ENCODE results near the gene ALK. TPM values are rescaled to one million over a fixed set of nuclear protein-coding genes. Genes with fewer than 3 reads are reported as not detected.

ALK gene
- total RNA-seq, 1 experiment from 2014 or later: 14.7 TPM

GRCh38 chr2:29755829-29756228 is 165.6 kb downstream of the ALK start:
- BruUV-seq (replicated peaks): no TSS peak
- Histone ChIP-seq H3K27ac (ENCODE audit: low read depth, low read length, poor library complexity, severe bottlenecking) (no peak overlapping the region), H3K36me3 (ENCODE audit: insufficient read depth, low read length, poor library complexity, severe bottlenecking) (no peaks in the 10 kb centered on the region), H3K9me3 (ENCODE audit: low read depth, low read length, poor library complexity, severe bottlenecking) (no peaks in the 10 kb centered on the region), H3K27me3 (replicated peaks; ENCODE audit: insufficient read depth, low read depth, low read length, poor library complexity) (no peaks in the 10 kb centered on the region), H3K4me3 (ENCODE audit: low read depth, low read length, poor library complexity, severe bottlenecking) (no peak overlapping the region), H3K4me1 (ENCODE audit: insufficient read depth, low read length, poor library complexity, severe bottlenecking) (no peaks in the 10 kb centered on the region)
- TF ChIP-seq, protein P1, sequence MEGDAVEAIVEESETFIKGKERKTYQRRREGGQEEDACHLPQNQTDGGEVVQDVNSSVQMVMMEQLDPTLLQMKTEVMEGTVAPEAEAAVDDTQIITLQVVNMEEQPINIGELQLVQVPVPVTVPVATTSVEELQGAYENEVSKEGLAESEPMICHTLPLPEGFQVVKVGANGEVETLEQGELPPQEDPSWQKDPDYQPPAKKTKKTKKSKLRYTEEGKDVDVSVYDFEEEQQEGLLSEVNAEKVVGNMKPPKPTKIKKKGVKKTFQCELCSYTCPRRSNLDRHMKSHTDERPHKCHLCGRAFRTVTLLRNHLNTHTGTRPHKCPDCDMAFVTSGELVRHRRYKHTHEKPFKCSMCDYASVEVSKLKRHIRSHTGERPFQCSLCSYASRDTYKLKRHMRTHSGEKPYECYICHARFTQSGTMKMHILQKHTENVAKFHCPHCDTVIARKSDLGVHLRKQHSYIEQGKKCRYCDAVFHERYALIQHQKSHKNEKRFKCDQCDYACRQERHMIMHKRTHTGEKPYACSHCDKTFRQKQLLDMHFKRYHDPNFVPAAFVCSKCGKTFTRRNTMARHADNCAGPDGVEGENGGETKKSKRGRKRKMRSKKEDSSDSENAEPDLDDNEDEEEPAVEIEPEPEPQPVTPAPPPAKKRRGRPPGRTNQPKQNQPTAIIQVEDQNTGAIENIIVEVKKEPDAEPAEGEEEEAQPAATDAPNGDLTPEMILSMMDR (conservative IDR thresholded peaks at IDR 0.05; ENCODE audit: low read depth, low read length): no peak
- no peak for TF ChIP-seq EZH2 (IDR thresholded peaks at IDR 0.05; ENCODE audit: borderline replicate concordance, low read depth, low read length, poor library complexity, severe bottlenecking)
- CTCF ChIA-PET: no interaction called here
- POLR2A ChIA-PET (ENCODE audit: low non-redundant PET): no interaction called here
- intact Hi-C loops (cut with micrococcal nuclease; ENCODE audit: unreplicated experiment): loop anchor here (5.0 kb wide), 1 partner anchor 1419 kb away; no protein-coding TSS in a partner anchor
- no peak for DNase-seq (ENCODE audit: low spot score)

- POLR2A ChIA-PET (ENCODE audit: low non-redundant PET): no interaction called here
These were observed 166.2 kb downstream of the ALK start for GRCh38 chr2:29755233-29755632.

DNA sequence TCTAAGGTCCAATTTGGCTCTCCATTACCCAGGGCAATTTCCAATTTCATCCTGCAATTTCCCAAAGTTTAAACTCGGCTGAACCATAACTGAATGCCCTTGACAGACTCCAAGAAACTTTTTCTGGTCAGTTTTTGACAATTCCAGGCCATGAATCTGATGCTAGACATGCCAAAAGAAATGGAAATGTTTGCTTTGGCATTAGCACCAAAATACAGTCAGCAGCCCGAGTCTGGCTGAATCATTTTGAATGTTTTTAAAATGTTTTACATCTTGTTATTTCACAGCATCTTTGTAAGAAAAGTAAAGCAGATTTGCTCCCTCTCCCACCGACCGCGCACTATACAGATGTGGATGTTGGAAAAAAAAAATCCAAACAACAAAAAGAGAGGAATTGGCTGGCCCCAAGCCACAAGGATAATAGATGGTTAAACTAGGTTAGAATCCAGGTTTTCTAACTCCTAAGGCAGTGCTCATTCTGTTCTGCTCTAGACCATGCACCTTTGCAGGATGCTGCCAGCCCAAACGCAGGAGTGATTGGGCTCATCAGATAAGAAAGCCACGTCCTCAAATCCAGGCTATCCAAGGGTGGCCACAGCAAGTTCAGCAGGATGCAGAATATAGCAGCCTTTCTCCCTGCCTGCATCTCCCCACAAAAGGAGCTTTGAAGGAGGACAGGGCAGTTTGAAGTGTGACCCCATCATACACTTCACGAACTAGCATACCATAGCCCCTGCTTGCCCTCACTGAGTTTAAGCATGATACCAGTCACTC is 167.5 kb downstream of the ALK start:
- ChIA-PET POLR2A (ENCODE audit: low non-redundant PET) (no interaction called here), CTCF (no interaction called here)
- BruUV-seq (replicated peaks): no TSS peak
- Histone ChIP-seq H3K27me3 (replicated peaks; ENCODE audit: insufficient read depth, low read depth, low read length, poor library complexity) (no peaks in the 10 kb centered on the region), H3K4me1 (ENCODE audit: insufficient read depth, low read length, poor library complexity, severe bottlenecking) (peaks cover 9% of the 10 kb centered on the region), H3K9me3 (ENCODE audit: low read depth, low read length, poor library complexity, severe bottlenecking) (no peaks in the 10 kb centered on the region), H3K36me3 (ENCODE audit: insufficient read depth, low read length, poor library complexity, severe bottlenecking) (no peaks in the 10 kb centered on the region), H3K27ac (ENCODE audit: low read depth, low read length, poor library complexity, severe bottlenecking) (no peak overlapping the region), H3K4me3 (ENCODE audit: low read depth, low read length, poor library complexity, severe bottlenecking) (no peak overlapping the region)
- no peak for TF ChIP-seq EZH2 (IDR thresholded peaks at IDR 0.05; ENCODE audit: borderline replicate concordance, low read depth, low read length, poor library complexity, severe bottlenecking)
- TF ChIP-seq, protein P1 (conservative IDR thresholded peaks at IDR 0.05; ENCODE audit: low read depth, low read length): no peak
- DNase-seq (ENCODE audit: low spot score): no peak
- intact Hi-C loops (cut with micrococcal nuclease; ENCODE audit: unreplicated experiment): loop anchor here (5.0 kb wide), 1 partner anchor 357 kb away; no protein-coding TSS in a partner anchor

More at GRCh38 chr2:29755233-29755632, 166.2 kb downstream of the ALK start:
- no peaks in the 10 kb centered on the region for H3K36me3 ChIP-seq (ENCODE audit: insufficient read depth, low read length, poor library complexity, severe bottlenecking)
- DNase-seq (ENCODE audit: low spot score): no peak
- no peaks in the 10 kb centered on the region for H3K9me3 ChIP-seq (ENCODE audit: low read depth, low read length, poor library complexity, severe bottlenecking)
- intact Hi-C loops (cut with micrococcal nuclease; ENCODE audit: unreplicated experiment): loop anchor here (5.0 kb wide), 1 partner anchor 1418 kb away; no protein-coding TSS in a partner anchor
- TF ChIP-seq, protein P1 (conservative IDR thresholded peaks at IDR 0.05; ENCODE audit: low read depth, low read length): no peak
- no peak for TF ChIP-seq EZH2 (IDR thresholded peaks at IDR 0.05; ENCODE audit: borderline replicate concordance, low read depth, low read length, poor library complexity, severe bottlenecking)
- no peak overlapping the region for H3K27ac ChIP-seq (ENCODE audit: low read depth, low read length, poor library complexity, severe bottlenecking)
- no peaks in the 10 kb centered on the region for H3K27me3 ChIP-seq (replicated peaks; ENCODE audit: insufficient read depth, low read depth, low read length, poor library complexity)
- no peaks in the 10 kb centered on the region for H3K4me1 ChIP-seq (ENCODE audit: insufficient read depth, low read length, poor library complexity, severe bottlenecking)
- CTCF ChIA-PET: no interaction called here
- no peak overlapping the region for H3K4me3 ChIP-seq (ENCODE audit: low read depth, low read length, poor library complexity, severe bottlenecking)
- BruUV-seq (replicated peaks): no TSS peak

Measured in A673 (cell line).